ENCODE data around the gene IQCH. TPM values are rescaled to one million over a fixed set of nuclear protein-coding genes. Genes with fewer than 3 reads are reported as not detected.
A peak's percentile ranks its signal among the peaks of the same experiment; 100 is the strongest.

The IQCH gene
- total RNA-seq, 4 donors from 2014 or later = 0.66 to 3.0 (median 2.0) TPM

- Histone ChIP-seq H3K4me1 (no peaks in the 10 kb centered on the region), H3K9me3 (no peaks in the 10 kb centered on the region), H3K27ac (no peak overlapping the region), H3K4me3 (no peak overlapping the region), H3K27me3 (no peaks in the 10 kb centered on the region), H3K36me3 (no peaks in the 10 kb centered on the region)
- no peak for TF ChIP-seq POLR2A (IDR thresholded peaks at IDR 0.05)
- no peak for DNase-seq (ENCODE audit: low spot score in 2 of 2)
- 81 to 89% methylated on average over 5 of the region's 5 CpGs for WGBS, 2 donors
These were observed 220.0 kb downstream of the IQCH start for GRCh38 chr15:67474405-67475110.

- no peak for DNase-seq (ENCODE audit: low spot score in 2 of 2)
- WGBS, 2 donors = 64 to 72% methylated on average over 5 of the region's 5 CpGs
- H3K36me3 ChIP-seq = no peaks in the 10 kb centered on the region
- H3K27me3 ChIP-seq = no peaks in the 10 kb centered on the region
- H3K4me1 ChIP-seq = no peaks in the 10 kb centered on the region
- TF ChIP-seq EP300 (IDR thresholded peaks at IDR 0.05) = no peak
- TF ChIP-seq CTCF (IDR thresholded peaks at IDR 0.05) = no peak
- no peak for TF ChIP-seq POLR2A (IDR thresholded peaks at IDR 0.05)
- peaks cover 0 to 2% (median 0%) of the 10 kb centered on the region in 4 donors for H3K9me3 ChIP-seq
- no peak overlapping the region for H3K27ac ChIP-seq
- no peak overlapping the region for H3K4me3 ChIP-seq
These were observed 225.4 kb downstream of the IQCH start for GRCh38 chr15:67479781-67480505.

GRCh38 chr15:67480741-67481140 lies 226.2 kb downstream of the IQCH start:
- Histone ChIP-seq H3K36me3 (no peaks in the 10 kb centered on the region), H3K4me1 (no peaks in the 10 kb centered on the region), H3K27ac (no peak overlapping the region), H3K9me3 (peaks cover 0 to 3% (median 0%) of the 10 kb centered on the region in 4 donors), H3K4me3 (no peak overlapping the region), H3K27me3 (no peaks in the 10 kb centered on the region)
- no peak for TF ChIP-seq POLR2A (IDR thresholded peaks at IDR 0.05)
- 58 to 59% methylated on average over 1 of the region's 1 CpG for WGBS, 2 donors
- DNase-seq (ENCODE audit: low spot score in 2 of 2) = no peak

GRCh38 chr15:67481680-67482079 lies 227.1 kb downstream of the IQCH start:
- 92 to 98% methylated on average over 2 of the region's 2 CpGs for WGBS, 2 donors
- TF ChIP-seq CTCF (IDR thresholded peaks at IDR 0.05) (no peak), EP300 (IDR thresholded peaks at IDR 0.05) (no peak), POLR2A (IDR thresholded peaks at IDR 0.05) (no peak)
- H3K36me3 ChIP-seq = no peaks in the 10 kb centered on the region
- no peak overlapping the region for H3K4me3 ChIP-seq
- DNase-seq (ENCODE audit: low spot score in 2 of 2) = no peak
- no peaks in the 10 kb centered on the region for H3K4me1 ChIP-seq
- peaks cover 0 to 3% (median 0%) of the 10 kb centered on the region in 4 donors for H3K9me3 ChIP-seq
- H3K27me3 ChIP-seq = no peaks in the 10 kb centered on the region
- H3K27ac ChIP-seq = no peak overlapping the region

GRCh38 chr15:67495585-67495984 lies 241.0 kb downstream of the IQCH start:
- 91 to 96% methylated on average over 1 of the region's 1 CpG for WGBS, 2 donors
- H3K36me3 ChIP-seq = peaks cover 0 to 5% (median 0%) of the 10 kb centered on the region in 3 donors
- no peaks in the 10 kb centered on the region for H3K9me3 ChIP-seq
- no peaks in the 10 kb centered on the region for H3K27me3 ChIP-seq
- H3K4me3 ChIP-seq = no peak overlapping the region
- no peaks in the 10 kb centered on the region for H3K4me1 ChIP-seq
- H3K27ac ChIP-seq = no peak overlapping the region
- TF ChIP-seq POLR2A (IDR thresholded peaks at IDR 0.05) (no peak), CTCF (IDR thresholded peaks at IDR 0.05) (no peak), EP300 (IDR thresholded peaks at IDR 0.05) (no peak)
- no peak for DNase-seq (ENCODE audit: low spot score in 2 of 2)

GRCh38 chr15:67501177-67501835 lies 246.7 kb downstream of the IQCH start:
- Histone ChIP-seq H3K4me3 (no peak overlapping the region), H3K27ac (peak overlapping the region in 1 of 4 donors; percentile 23), H3K4me1 (peaks cover 0 to 12% (median 0%) of the 10 kb centered on the region in 4 donors), H3K27me3 (no peaks in the 10 kb centered on the region), H3K36me3 (no peaks in the 10 kb centered on the region), H3K9me3 (no peaks in the 10 kb centered on the region)
- WGBS, 2 donors = 13 to 21% methylated on average over 2 of the region's 2 CpGs
- TF ChIP-seq CTCF (IDR thresholded peaks at IDR 0.05) (peak in 1 of 5 experiments; percentile 13), POLR2A (IDR thresholded peaks at IDR 0.05) (no peak), EP300 (IDR thresholded peaks at IDR 0.05) (no peak)
- DNase-seq (ENCODE audit: low spot score in 2 of 2) = no peak

All from tibial nerve (tissue), 4 donors.